Natural killer cell (primary cell): ENCODE measurements around the gene RNU7-1. TPM values are rescaled to one million over a fixed set of nuclear protein-coding genes. Genes with fewer than 3 reads are reported as not detected.

ENCODE experiments used
- ATAC-seq, 3 donors: fragments of 150-1000 bp in 2 of 3; fragments of 200-7000 bp in 1 of 3; cut with Tn5 transposase; 1 replicate in 1 of 3; 2 replicates in 2 of 3; pipeline ENCODE4 v1.10.0; 2021; ENCODE audit warnings: mild to moderate bottlenecking in 2 of 3, moderate library complexity in 2 of 3
- DNase-seq, 2 donors: peaks; one replicate each; pipeline versions ENCODE4 v3.0.0 to v3.0.0-alpha.2; 2013 to 2021; ENCODE audit warnings: mixed read lengths in 1 of 2
- H3K27ac ChIP-seq: one replicate; pipeline ENCODE4 v1.5.1; 2013; ENCODE audit warnings: mild to moderate bottlenecking, low read length
- H3K27me3 ChIP-seq: one replicate; pipeline ENCODE4 v1.6.1; 2013; ENCODE audit warnings: low read length; ENCODE audit not compliant: control insufficient read depth, insufficient read depth
- H3K36me3 ChIP-seq: one replicate; pipeline ENCODE4 v1.6.1; 2013; ENCODE audit warnings: low read length; ENCODE audit not compliant: control insufficient read depth, insufficient read depth
- H3K4me1 ChIP-seq: one replicate; pipeline ENCODE4 v1.6.1; 2013; ENCODE audit warnings: low read length; ENCODE audit not compliant: control insufficient read depth, insufficient read depth
- H3K4me3 ChIP-seq: one replicate; pipeline ENCODE4 v1.5.1; 2013; ENCODE audit warnings: low read length
- H3K9me3 ChIP-seq: one replicate; pipeline ENCODE4 v1.6.1; 2013; ENCODE audit warnings: low read length; ENCODE audit not compliant: control insufficient read depth, insufficient read depth
- H3K27ac Mint-ChIP-seq, 2 donors: one replicate each; pipeline ENCODE4 v1.8.0; 2022; ENCODE audit warnings: mild to moderate bottlenecking in 2 of 2, mixed read lengths in 2 of 2, moderate library complexity in 1 of 2
- H3K27me3 Mint-ChIP-seq, 2 donors: one replicate each; pipeline ENCODE4 v1.8.0; 2022; ENCODE audit warnings: low read depth in 2 of 2, mixed read lengths in 2 of 2
- H3K36me3 Mint-ChIP-seq: one replicate; pipeline ENCODE4 v1.8.0; 2022; ENCODE audit warnings: mixed read lengths
- H3K4me1 Mint-ChIP-seq, 2 donors: one replicate each; pipeline ENCODE4 v1.8.0; 2022; ENCODE audit warnings: mixed read lengths in 2 of 2
- H3K4me3 Mint-ChIP-seq: one replicate; pipeline ENCODE4 v1.8.0; 2022; ENCODE audit warnings: mild to moderate bottlenecking, moderate library complexity, mixed read lengths
- H3K9me3 Mint-ChIP-seq, 2 donors: one replicate each; pipeline ENCODE4 v1.8.0; 2022; ENCODE audit warnings: mixed read lengths in 2 of 2
- CTCF ChIP-seq: fragments of 200-600 bp; IDR thresholded peaks from one replicate; pipeline ENCODE4 v1.8.0; 2022; ENCODE audit warnings: antibody characterized with exemption
- WGBS: methylation state at CpG from one replicate; pipeline ENCODE4 v1.1.7; 2013; ENCODE audit warnings: missing lambda C conversion rate; ENCODE audit not compliant: insufficient coverage; 5-methylcytosine and 5-hydroxymethylcytosine counted together
- intact Hi-C: fragments of 100-400 bp; cut with micrococcal nuclease; formaldehyde crosslinking; loops from one replicate; pipeline ENCODE4 v1.14.2; 2022
- total RNA-seq, 4 donors: library from RNA; stranded (reverse); fragments of 120-200 nt in 1 of 4; gene quantifications; one replicate each; pipeline versions ENCODE4 v1.2.3 to v1.2.4, GENCODE V29; 2013 to 2022

Gene RNU7-1
- total RNA-seq: not detected
- not detected for total RNA-seq (2013)

DNA sequence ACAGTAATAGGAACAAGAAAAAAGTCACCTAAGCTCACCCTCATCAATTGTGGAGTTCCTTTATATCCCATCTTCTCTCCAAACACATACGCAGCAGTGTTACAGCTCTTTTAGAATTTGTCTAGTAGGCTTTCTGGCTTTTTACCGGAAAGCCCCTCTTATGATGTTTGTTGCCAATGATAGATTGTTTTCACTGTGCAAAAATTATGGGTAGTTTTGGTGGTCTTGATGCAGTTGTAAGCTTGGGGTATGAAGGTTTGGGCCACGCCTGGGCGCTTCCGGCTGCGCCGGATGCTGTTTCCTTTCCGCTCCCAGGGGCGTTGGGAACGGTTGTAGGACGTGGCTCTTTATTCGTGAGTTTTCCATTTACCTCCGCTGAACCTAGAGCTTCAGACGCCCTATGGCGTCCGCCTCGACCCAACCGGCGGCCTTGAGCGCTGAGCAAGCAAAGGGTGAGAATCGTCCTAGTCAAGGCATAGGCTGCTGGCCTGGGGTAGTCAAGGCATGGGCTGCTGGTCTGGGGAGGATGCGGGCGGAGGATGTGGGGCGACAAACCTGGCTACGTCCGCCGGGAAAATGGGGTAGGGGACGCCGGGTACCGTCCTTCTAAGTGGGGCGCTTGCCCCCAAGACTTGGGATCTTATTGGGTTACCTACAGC lies at the start of gene RNU7-1, which contains the start of gene C12orf57:
RNU7-1 (plus strand) TSS at position 95 of the 659 bp plus-strand sequence.
C12orf57 (plus strand) TSS at position 301 of the 659 bp plus-strand sequence; CDS start at position 401, 100 bp downstream.
- peak within 1 kb of the TSS; percentile 91 for H3K4me3 ChIP-seq
- Mint-ChIP-seq H3K4me1 (peaks cover 53 to 68% of the 10 kb centered on the region in 2 donors), H3K9me3 (no peaks in the 10 kb centered on the region)

GRCh38 chr12:6894321-6894720 lies 49.3 kb upstream of the RNU7-1 start:
- Mint-ChIP-seq H3K27ac (no peak overlapping the region), H3K36me3 (no peaks in the 10 kb centered on the region), H3K27me3 (no peaks in the 10 kb centered on the region), H3K4me3 (no peak overlapping the region), H3K4me1 (peaks cover 11 to 15% of the 10 kb centered on the region in 2 donors), H3K9me3 (no peaks in the 10 kb centered on the region)
- Histone ChIP-seq H3K4me1 (peaks cover 14% of the 10 kb centered on the region), H3K9me3 (no peaks in the 10 kb centered on the region), H3K27ac (no peak overlapping the region), H3K4me3 (no peak overlapping the region), H3K36me3 (no peaks in the 10 kb centered on the region), H3K27me3 (no peaks in the 10 kb centered on the region)
- ATAC-seq (no peak), DNase-seq (no peak)
- intact Hi-C loops: no loop called here
- TF ChIP-seq CTCF: no peak
- WGBS: 85% methylated on average over 3 of the region's 3 CpGs

More for the DNA sequence above, at the start of gene RNU7-1, which contains the start of gene C12orf57:
- Mint-ChIP-seq H3K36me3 (no peaks in the 10 kb centered on the region), H3K4me3 (peak within 1 kb of the TSS; percentile 82), H3K27me3 (no peaks in the 10 kb centered on the region), H3K27ac (peak within 1 kb of the TSS; percentile 98 to 99)
- peak within 1 kb of the TSS; percentile 99 for H3K27ac ChIP-seq
- TF ChIP-seq CTCF: no peak
- peaks cover 59% of the 10 kb centered on the region for H3K4me1 ChIP-seq
- peak; percentile 63 to 82 (median 70) for ATAC-seq
- H3K36me3 ChIP-seq: no peaks in the 10 kb centered on the region
- WGBS: under 1% methylated on average over 31 of the region's 31 CpGs
- no peaks in the 10 kb centered on the region for H3K27me3 ChIP-seq
- H3K9me3 ChIP-seq: no peaks in the 10 kb centered on the region
- peak; percentile 68 to 91 for DNase-seq
- intact Hi-C loops: loop anchor here (1.0 to 2.0 kb wide), 5 partner anchors 15 to 72 kb away; partner anchors contain the start of genes EMG1 and PHB2

DNA sequence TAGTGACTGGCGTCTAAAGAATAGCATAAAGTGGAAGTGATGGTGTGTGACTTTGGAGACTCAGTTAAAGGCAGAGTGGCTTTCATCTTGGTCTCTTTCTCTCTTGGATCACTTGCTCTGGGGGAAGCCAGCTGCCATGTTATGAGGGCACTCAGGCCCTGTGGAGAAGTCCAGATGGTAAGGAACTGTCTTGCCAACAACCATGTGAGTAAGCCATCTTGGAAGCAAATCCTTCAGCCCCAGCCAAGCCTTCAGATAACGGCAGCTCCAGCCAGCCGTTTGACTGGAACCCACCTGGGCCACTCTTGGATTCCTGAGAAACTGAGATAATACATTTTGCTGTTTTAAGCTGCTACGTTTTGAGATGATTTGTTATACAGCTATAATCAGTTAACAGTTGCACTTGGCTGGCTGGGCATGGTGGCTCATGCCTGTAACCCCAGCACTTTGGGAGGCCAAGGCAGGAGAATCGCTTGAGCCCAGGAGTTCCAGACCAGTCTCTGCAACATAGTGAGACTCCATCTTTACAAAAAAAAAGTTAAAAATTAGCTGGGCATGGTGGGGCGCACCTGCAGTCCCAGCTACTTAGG lies 46.7 kb upstream of the RNU7-1 start:
- Histone ChIP-seq H3K27me3 (no peaks in the 10 kb centered on the region), H3K4me3 (no peak overlapping the region), H3K4me1 (peaks cover 2% of the 10 kb centered on the region), H3K27ac (no peak overlapping the region), H3K36me3 (no peaks in the 10 kb centered on the region), H3K9me3 (no peaks in the 10 kb centered on the region)
- H3K4me1 Mint-ChIP-seq: no peaks in the 10 kb centered on the region
- no peak for ATAC-seq
- no peak for DNase-seq
- H3K4me3 Mint-ChIP-seq: no peak overlapping the region
- no peaks in the 10 kb centered on the region for H3K9me3 Mint-ChIP-seq
- H3K27ac Mint-ChIP-seq: no peak overlapping the region
- no peaks in the 10 kb centered on the region for H3K27me3 Mint-ChIP-seq
- no peak for TF ChIP-seq CTCF
- H3K36me3 Mint-ChIP-seq: no peaks in the 10 kb centered on the region
- intact Hi-C loops: no loop called here
- WGBS: 90% methylated on average over 6 of the region's 6 CpGs
